ENCODE results near the gene MED16.

GRCh38 chr19:867301-867793 is 25.6 kb downstream of the MED16 start:
- no peak for TF ChIP-seq POLR2A (IDR thresholded peaks at IDR 0.05)
- TF ChIP-seq, protein P1, sequence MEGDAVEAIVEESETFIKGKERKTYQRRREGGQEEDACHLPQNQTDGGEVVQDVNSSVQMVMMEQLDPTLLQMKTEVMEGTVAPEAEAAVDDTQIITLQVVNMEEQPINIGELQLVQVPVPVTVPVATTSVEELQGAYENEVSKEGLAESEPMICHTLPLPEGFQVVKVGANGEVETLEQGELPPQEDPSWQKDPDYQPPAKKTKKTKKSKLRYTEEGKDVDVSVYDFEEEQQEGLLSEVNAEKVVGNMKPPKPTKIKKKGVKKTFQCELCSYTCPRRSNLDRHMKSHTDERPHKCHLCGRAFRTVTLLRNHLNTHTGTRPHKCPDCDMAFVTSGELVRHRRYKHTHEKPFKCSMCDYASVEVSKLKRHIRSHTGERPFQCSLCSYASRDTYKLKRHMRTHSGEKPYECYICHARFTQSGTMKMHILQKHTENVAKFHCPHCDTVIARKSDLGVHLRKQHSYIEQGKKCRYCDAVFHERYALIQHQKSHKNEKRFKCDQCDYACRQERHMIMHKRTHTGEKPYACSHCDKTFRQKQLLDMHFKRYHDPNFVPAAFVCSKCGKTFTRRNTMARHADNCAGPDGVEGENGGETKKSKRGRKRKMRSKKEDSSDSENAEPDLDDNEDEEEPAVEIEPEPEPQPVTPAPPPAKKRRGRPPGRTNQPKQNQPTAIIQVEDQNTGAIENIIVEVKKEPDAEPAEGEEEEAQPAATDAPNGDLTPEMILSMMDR (IDR thresholded peaks at IDR 0.05) = no peak

All from suprapubic skin (tissue), 3 donors.